GM18508 (cell line): ENCODE results near the gene OMA1.
"Not testable (repeated sequence)": the region's sequence is repeated elsewhere in the genome, so short reads cannot be mapped to it uniquely, and the experiment has no call there.

ENCODE experiments used
- ATAC-seq: cut with Tn5 transposase; IDR thresholded peaks from one replicate; pipeline ENCODE4 v1.9.1; 2021; ENCODE audit warnings: moderate number of reproducible peaks; ENCODE audit not compliant: insufficient read depth, unreplicated experiment

OMA1 gene

GRCh38 chr1:58546520-58547308, at the start of gene OMA1:
TSS of gene OMA1 (minus strand) at chr1:58546726. CDS start at chr1:58539294, 7,432 bp downstream.
- peak; percentile 76 for ATAC-seq

GRCh38 chr1:58594546-58594945, 48.0 kb upstream of the OMA1 start:
- no peak for ATAC-seq

GRCh38 chr1:58592522-58593134, 46.1 kb upstream of the OMA1 start:
- no peak for ATAC-seq

- no peak for ATAC-seq
Observed at GRCh38 chr1:58591806-58592205, 45.3 kb upstream of the OMA1 start.

- ATAC-seq = no peak
Observed at GRCh38 chr1:58590019-58590418, 43.5 kb upstream of the OMA1 start.

GRCh38 chr1:58588396-58588795, 41.9 kb upstream of the OMA1 start:
- no peak for ATAC-seq

- ATAC-seq = no peak
Observed at GRCh38 chr1:58587667-58588066, 41.1 kb upstream of the OMA1 start.

- no peak for ATAC-seq
Observed at GRCh38 chr1:58586271-58586670, 39.7 kb upstream of the OMA1 start.

GRCh38 chr1:58585581-58586151, 39.1 kb upstream of the OMA1 start:
- ATAC-seq = no peak

- no peak for ATAC-seq
Observed at GRCh38 chr1:58585166-58585565, 38.6 kb upstream of the OMA1 start.

GRCh38 chr1:58584082-58584895, 37.8 kb upstream of the OMA1 start:
- ATAC-seq = no peak

GRCh38 chr1:58583496-58583895, 37.0 kb upstream of the OMA1 start:
- no peak for ATAC-seq

- not testable (repeated sequence) for ATAC-seq
Observed at GRCh38 chr1:58582143-58582542, 35.6 kb upstream of the OMA1 start.

- no peak for ATAC-seq
Observed at GRCh38 chr1:58581641-58582040, 35.1 kb upstream of the OMA1 start.

- no peak for ATAC-seq
Observed at GRCh38 chr1:58580186-58580585, 33.7 kb upstream of the OMA1 start.

- no peak for ATAC-seq
Observed at GRCh38 chr1:58577654-58578030, 31.1 kb upstream of the OMA1 start.

- ATAC-seq = no peak
Observed at GRCh38 chr1:58576727-58577653, 30.5 kb upstream of the OMA1 start, which contains the start of gene TACSTD2. TSS of gene TACSTD2 (minus strand) at chr1:58577252. CDS start at chr1:58577156, 96 bp downstream.

GRCh38 chr1:58576325-58576726, 29.8 kb upstream of the OMA1 start:
- no peak for ATAC-seq

- no peak for ATAC-seq
Observed at GRCh38 chr1:58575551-58576324, 29.2 kb upstream of the OMA1 start.
